ENCODE results near the gene RAD54L2. TPM values are rescaled to one million over a fixed set of nuclear protein-coding genes. Genes with fewer than 3 reads are reported as not detected.
A peak's percentile ranks its signal among the peaks of the same experiment; 100 is the strongest.

The RAD54L2 gene, protein sequence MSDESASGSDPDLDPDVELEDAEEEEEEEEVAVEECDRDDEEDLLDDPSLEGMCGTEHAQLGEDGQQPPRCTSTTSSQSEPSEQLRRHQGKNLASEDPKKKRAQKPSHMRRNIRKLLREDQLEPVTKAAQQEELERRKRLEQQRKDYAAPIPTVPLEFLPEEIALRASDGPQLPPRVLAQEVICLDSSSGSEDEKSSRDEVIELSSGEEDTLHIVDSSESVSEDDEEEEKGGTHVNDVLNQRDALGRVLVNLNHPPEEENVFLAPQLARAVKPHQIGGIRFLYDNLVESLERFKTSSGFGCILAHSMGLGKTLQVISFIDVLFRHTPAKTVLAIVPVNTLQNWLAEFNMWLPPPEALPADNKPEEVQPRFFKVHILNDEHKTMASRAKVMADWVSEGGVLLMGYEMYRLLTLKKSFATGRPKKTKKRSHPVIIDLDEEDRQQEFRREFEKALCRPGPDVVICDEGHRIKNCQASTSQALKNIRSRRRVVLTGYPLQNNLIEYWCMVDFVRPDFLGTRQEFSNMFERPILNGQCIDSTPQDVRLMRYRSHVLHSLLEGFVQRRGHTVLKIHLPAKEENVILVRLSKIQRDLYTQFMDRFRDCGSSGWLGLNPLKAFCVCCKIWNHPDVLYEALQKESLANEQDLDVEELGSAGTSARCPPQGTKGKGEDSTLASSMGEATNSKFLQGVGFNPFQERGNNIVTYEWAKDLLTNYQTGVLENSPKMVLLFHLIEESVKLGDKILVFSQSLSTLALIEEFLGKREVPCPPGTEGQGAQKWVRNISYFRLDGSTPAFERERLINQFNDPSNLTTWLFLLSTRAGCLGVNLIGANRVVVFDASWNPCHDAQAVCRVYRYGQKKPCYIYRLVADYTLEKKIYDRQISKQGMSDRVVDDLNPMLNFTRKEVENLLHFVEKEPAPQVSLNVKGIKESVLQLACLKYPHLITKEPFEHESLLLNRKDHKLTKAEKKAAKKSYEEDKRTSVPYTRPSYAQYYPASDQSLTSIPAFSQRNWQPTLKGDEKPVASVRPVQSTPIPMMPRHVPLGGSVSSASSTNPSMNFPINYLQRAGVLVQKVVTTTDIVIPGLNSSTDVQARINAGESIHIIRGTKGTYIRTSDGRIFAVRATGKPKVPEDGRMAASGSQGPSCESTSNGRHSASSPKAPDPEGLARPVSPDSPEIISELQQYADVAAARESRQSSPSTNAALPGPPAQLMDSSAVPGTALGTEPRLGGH (N-terminal part only)
- 32.6 and 35.2 TPM in 2 replicates for total RNA-seq (2021; fragmentation: NEBNext Ultra II Directional; extraction: Animal tissue kit (Norgen Biotek cat#: 25700))
- polyA plus RNA-seq (2011; rRNA removed), result 7.1 and 8.2 TPM in 2 replicates
- 6.3 TPM for polyA plus RNA-seq (2011; cell fraction: cytosol; rRNA removed)
- 13.1 TPM for polyA plus RNA-seq (2011; cell fraction: nucleus; rRNA removed)
- 11.4 to 13.5 TPM (median 12.6 TPM) in 4 replicates for polyA plus RNA-seq (2012, experiment 1 of 2)
- 2.7 TPM for polyA plus RNA-seq (2012, experiment 2 of 2)
- polyA plus RNA-seq (2013, experiment 1 of 2), result 7.7 TPM
- polyA plus RNA-seq (2013, experiment 2 of 2), result 7.6 TPM
- polyA minus RNA-seq (2011; rRNA and poly(A)+ RNA removed), result 55.6 and 59.4 TPM in 2 replicates
- polyA minus RNA-seq (2011; cell fraction: cytosol; rRNA and poly(A)+ RNA removed), result 29.8 TPM
- 37.0 TPM for polyA minus RNA-seq (2011; cell fraction: nucleus; rRNA and poly(A)+ RNA removed)
- long read RNA-seq, experiment 1, result 0 reads
- long read RNA-seq, experiment 2, partial matches to known transcripts, result 3 of 3 reads
- long read RNA-seq, experiment 2, other reads (novel, unspliced or antisense), result 0 of 3 reads

DNA sequence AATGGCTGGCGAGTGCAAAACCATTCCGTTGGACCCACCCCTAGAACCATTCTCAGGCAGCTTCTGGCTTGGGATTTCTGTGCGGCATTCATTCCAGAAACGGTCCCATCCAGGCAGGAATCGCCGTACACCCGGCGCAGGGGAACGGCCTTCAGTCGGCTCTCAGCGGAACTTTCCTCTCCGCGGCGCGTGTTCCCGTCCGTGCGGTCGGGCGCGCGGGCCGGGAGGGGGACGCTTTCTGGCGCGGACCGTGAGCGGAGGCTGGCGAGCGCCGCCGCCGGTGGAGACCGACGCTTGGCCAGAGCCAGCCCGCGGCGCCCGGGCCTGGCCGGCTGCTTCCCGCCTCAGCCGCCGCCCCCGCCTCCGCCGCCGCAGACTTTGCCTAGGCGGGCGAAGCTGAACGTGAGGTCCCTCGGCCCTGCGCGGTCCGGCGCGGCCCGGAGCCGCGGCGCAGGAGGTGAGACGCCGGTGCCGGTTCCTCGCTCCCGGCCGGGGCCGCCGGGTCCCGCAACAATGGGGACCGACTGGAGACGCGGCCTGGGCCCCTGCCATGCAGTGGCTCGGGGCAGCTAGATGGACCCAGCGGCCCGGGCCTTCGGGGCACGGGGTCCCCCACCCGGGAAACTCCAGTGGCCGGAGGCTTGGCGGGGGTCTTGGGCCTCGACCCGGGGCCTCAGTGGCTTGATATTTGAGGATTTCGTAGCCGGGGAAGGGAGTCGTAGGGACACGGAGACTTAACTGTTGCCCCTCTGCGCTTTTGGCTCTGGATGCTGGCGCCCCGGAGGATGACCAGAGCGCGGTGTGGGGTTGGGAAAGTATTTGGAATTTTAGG is at the start of gene RAD54L2:
RAD54L2 (plus strand) TSS at position 261 of the 832 bp plus-strand sequence. CDS start 51,702 bp downstream, outside the sequence.
- H4K5ac ChIP-seq (ENCODE audit: insufficient read length, low read depth, low read length), result no peak within 1 kb of the TSS
- H3K56ac ChIP-seq (replicated peaks; ENCODE audit: insufficient read length, low read depth, low read length), result no peak within 1 kb of the TSS
- H3K79me1 ChIP-seq (ENCODE audit: low read depth, low read length), result peaks cover 6% of the 10 kb centered on the region; the same call in 1 of the 2 replicates
- H2BK120ac ChIP-seq (replicated peaks; ENCODE audit: low read depth, low read length), result no peak within 1 kb of the TSS
- no peak within 1 kb of the TSS for H3K4ac ChIP-seq (replicated peaks; ENCODE audit: insufficient read length, low read depth, low read length)
- WGBS, 2 experiments (ENCODE audit: extremely low coverage in 1 of 2, insufficient coverage in 1 of 2, insufficient read length in 1 of 2, insufficient replicate concordance in 2 of 2, low coverage in 1 of 2, low lambda C conversion rate in 2 of 2, missing lambda C conversion rate in 1 of 2), result 4% methylated on average over 49 of the region's 91 CpGs; no CpG with 5 or more reads in 1 of the 2 experiments
- peak within 1 kb of the TSS; percentile 84; the same call in 1 of the 2 replicates for H2AK5ac ChIP-seq (ENCODE audit: low read depth, low read length)
- H3K27ac ChIP-seq (ENCODE audit: low read depth, low read length), result peak within 1 kb of the TSS; percentile 73; the same call in 1 of the 2 replicates
- H2BK20ac ChIP-seq (ENCODE audit: low read length), result no peak within 1 kb of the TSS
- peak within 1 kb of the TSS; percentile 87 to 99 (median 90) for H3K9ac ChIP-seq (replicated peaks in 1 of 4; ENCODE audit: extremely low read depth in 1 of 4, low read depth in 3 of 4, low read length in 3 of 4)
- ChIA-PET CTCF (ENCODE audit: partially characterized antibody) (interaction anchor here (0.9 to 3.1 kb wide), 5 partner anchors 37 to 149 kb away, joined by 3 to 12 read pairs (median 3); no protein-coding TSS in a partner anchor), POLR2A (ENCODE audit: partially characterized antibody) (interaction anchor here (0.9 to 3.2 kb wide), 23 partner anchors 9 to 234 kb away, joined by 3 to 21 read pairs (median 5); partner anchors contain the start of genes DCAF1 and RBM15B)
- H3K4me3 ChIP-seq (ENCODE audit: extremely low read depth in 1 of 4, insufficient read depth in 2 of 4, low read depth in 3 of 4, low read length in 4 of 4), result peak within 1 kb of the TSS; percentile 59 to 99 (median 92)
- DNase-seq (ENCODE audit: low read depth in 1 of 2, low spot score in 2 of 2) (peak; percentile 33 to 90), FAIRE-seq (no peak)
- peaks cover 10% of the 10 kb centered on the region for H3K23me2 ChIP-seq (ENCODE audit: low read depth, low read length)
- H4K8ac ChIP-seq (ENCODE audit: extremely low read depth, insufficient read depth, low read length), result peak within 1 kb of the TSS; percentile 99
- no peaks in the 10 kb centered on the region for H3K9me3 ChIP-seq (ENCODE audit: insufficient read depth in 2 of 2, low read depth in 1 of 2, low read length in 1 of 2)
- H4K91ac ChIP-seq (replicated peaks; ENCODE audit: insufficient read length, low read length), result peak within 1 kb of the TSS; percentile 59
- H3K14ac ChIP-seq (ENCODE audit: insufficient read length), result no peak within 1 kb of the TSS
- H2AFZ ChIP-seq (ENCODE audit: low read length), result peak within 1 kb of the TSS; percentile 100
- peaks cover 0 to 2% (median 0%) of the 10 kb centered on the region in 4 experiments; a peak in 2 of 8 replicates for H3K36me3 ChIP-seq (ENCODE audit: control insufficient read depth in 2 of 4, insufficient read depth in 4 of 4, low read length in 3 of 4)
- no peaks in the 10 kb centered on the region for H3K27me3 ChIP-seq (replicated peaks in 1 of 4; ENCODE audit: control insufficient read depth in 3 of 4, extremely low read depth in 1 of 4, insufficient read depth in 3 of 4, low read length in 3 of 4)
- no peak within 1 kb of the TSS; the same call in none of the 2 replicates for H3K18ac ChIP-seq (ENCODE audit: extremely low read depth, low read length)
- peak within 1 kb of the TSS; percentile 69; the same call in 1 of the 2 replicates for H2BK12ac ChIP-seq (ENCODE audit: low read depth, low read length)
- peak within 1 kb of the TSS; percentile 95 to 96 for H3K4me2 ChIP-seq (ENCODE audit: insufficient read depth in 1 of 2, low read depth in 2 of 2, low read length in 2 of 2)
- H2BK15ac ChIP-seq (ENCODE audit: low read length), result no peak within 1 kb of the TSS
- peaks cover 0 to 7% (median 3%) of the 10 kb centered on the region in 4 experiments; a peak in 5 of 7 replicates for H3K4me1 ChIP-seq (replicated peaks in 1 of 4; ENCODE audit: control insufficient read depth in 3 of 4, insufficient read depth in 4 of 4, low read length in 3 of 4)
- H3K79me2 ChIP-seq (ENCODE audit: control insufficient read depth in 1 of 2, insufficient read depth in 2 of 2, low read length in 2 of 2), result peaks cover 4 to 43% of the 10 kb centered on the region in 2 experiments
- H3K23ac ChIP-seq (ENCODE audit: insufficient read length), result no peak within 1 kb of the TSS
- 0 out of 2 replicates have a peak within 1 kb of the TSS, but pooled peaks have one; percentile 24 for H2BK5ac ChIP-seq (ENCODE audit: low read depth, low read length)
- H4K20me1 ChIP-seq (replicated peaks in 1 of 2; ENCODE audit: control insufficient read depth in 1 of 2, insufficient read depth in 2 of 2, low read length in 2 of 2), result peaks cover 0 to 6% of the 10 kb centered on the region in 2 experiments
- no peak for TF ChIP-seq JUND (IDR thresholded peaks at IDR 0.05; ENCODE audit: low read length)
- no peak for TF ChIP-seq ZNF274 (IDR thresholded peaks at IDR 0.05; ENCODE audit: borderline replicate concordance, extremely low read depth, low read length)
- peak; percentile 98 for TF ChIP-seq ASH2L (IDR thresholded peaks at IDR 0.05; ENCODE audit: low read length)
